ENCODE data around the gene TIMM8B.

Gene TIMM8B

DNA sequence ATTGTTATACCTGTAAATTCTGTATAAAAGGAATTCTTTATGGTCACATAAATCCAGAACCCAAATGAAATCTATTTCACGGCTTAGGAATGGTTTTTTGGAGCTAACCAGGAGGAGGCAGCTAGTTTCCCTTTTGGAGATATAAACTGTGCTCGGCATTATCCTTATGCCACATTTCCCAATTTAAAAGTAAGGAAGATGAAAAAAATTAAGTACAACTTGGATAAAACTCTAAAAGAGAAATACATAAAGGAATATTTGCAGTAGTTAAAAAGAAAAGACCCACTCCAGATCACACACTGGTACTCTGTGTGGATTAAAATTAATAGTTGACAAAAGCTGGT, 43.6 kb downstream of the TIMM8B start:
- peaks cover 36% of the 10 kb centered on the region for H3K36me3 Mint-ChIP-seq
- no peaks in the 10 kb centered on the region for H3K9me3 Mint-ChIP-seq
- no peaks in the 10 kb centered on the region for H3K27me3 Mint-ChIP-seq
- H3K27ac Mint-ChIP-seq, result peak overlapping the region; percentile 17
- H3K4me1 Mint-ChIP-seq, result peaks cover 35% of the 10 kb centered on the region
- no peak overlapping the region for H3K4me3 Mint-ChIP-seq

DNA sequence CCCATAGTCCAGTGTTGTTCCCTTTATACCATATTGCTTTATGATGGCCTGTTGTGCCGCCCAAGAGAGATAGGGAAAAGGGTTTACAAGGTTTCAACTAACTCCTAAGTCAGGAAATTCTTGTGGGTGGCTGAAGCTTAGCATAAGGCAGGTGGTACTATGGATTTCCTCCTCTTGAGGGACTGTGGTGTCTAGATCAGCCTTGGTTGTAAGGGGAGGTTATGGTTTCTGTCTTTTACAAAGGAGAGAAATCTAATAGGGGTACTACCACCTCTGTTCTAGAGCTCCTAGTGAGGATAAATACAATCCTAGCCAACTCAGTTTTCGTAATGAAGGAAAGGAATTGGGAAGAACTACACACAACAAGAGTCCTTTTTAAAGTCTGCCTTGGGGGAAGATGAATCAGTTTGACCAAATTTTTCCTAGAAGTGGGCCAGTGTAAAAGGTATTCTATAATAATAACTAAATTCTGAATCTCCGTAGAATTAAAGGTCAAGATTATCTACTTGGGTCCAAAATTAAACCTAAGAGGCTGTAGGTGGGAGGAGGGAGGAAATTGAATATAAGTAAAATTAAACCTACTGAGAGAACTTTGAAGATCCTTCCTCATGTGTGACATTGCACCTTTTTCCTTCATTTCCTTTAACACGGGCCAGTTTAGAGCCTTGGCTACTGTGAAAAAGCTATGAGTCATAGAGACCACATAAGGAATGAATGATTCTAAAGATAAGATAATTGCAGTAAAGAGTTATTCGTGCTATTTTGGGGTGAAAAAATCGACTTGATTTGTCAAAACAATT, 44.2 kb downstream of the TIMM8B start:
- Mint-ChIP-seq H3K4me3 (no peak overlapping the region), H3K27me3 (no peaks in the 10 kb centered on the region), H3K36me3 (peaks cover 35% of the 10 kb centered on the region), H3K27ac (peak overlapping the region; percentile 17), H3K9me3 (no peaks in the 10 kb centered on the region), H3K4me1 (peaks cover 29% of the 10 kb centered on the region)

DNA sequence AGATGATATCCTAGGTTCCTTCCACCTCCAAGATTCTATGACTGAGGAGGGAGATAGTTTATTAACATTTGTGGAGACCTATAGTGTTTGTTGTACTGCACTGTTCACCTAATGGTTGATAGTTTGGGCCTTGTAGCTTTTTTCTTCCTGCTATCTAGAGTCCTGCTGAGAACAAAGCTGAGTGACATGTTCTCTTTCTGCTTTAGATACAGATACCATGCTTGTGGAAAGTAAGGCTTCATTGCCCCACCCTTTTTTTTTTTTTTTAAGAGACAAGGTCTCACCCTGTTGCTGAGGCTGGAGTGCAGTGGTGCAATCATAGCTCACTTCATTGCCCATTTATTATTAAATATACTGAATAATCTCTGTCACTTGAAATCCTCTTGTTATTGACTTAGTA, 49.0 kb downstream of the TIMM8B start:
- Mint-ChIP-seq H3K27me3 (no peaks in the 10 kb centered on the region), H3K4me1 (peaks cover 20% of the 10 kb centered on the region), H3K36me3 (peaks cover 19% of the 10 kb centered on the region), H3K27ac (no peak overlapping the region), H3K9me3 (no peaks in the 10 kb centered on the region), H3K4me3 (no peak overlapping the region)

Data from activated naive CD4-positive, alpha-beta T cell treated with anti-CD3 and anti-CD28 coated beads, Interleukin-2, amount 50 U/mL, for 24 hours (primary cell).